IPS-NIHi7 (cell line): Measurements from ENCODE around the gene PTPRG.

ENCODE experiments used
- DNase-seq: peaks from one replicate; pipeline ENCODE4 v3.0.0; 2012; ENCODE audit warnings: mixed read lengths; ENCODE audit errors: extremely low spot score

PTPRG gene

GRCh38 chr3:61618231-61618630 is 56.9 kb downstream of the PTPRG start:
- no peak for DNase-seq

- DNase-seq: no peak
These were observed 57.5 kb downstream of the PTPRG start for GRCh38 chr3:61618871-61619270.

- DNase-seq: no peak
These were observed 58.7 kb downstream of the PTPRG start for GRCh38 chr3:61620073-61620472.

- DNase-seq: no peak
These were observed 62.9 kb downstream of the PTPRG start for GRCh38 chr3:61624300-61624699.

- DNase-seq: no peak
These were observed 64.1 kb downstream of the PTPRG start for GRCh38 chr3:61625429-61625828.

- DNase-seq: no peak
These were observed 65.1 kb downstream of the PTPRG start for GRCh38 chr3:61626484-61626883.

GRCh38 chr3:61627768-61628185 is 66.4 kb downstream of the PTPRG start:
- no peak for DNase-seq

- DNase-seq: no peak
These were observed 67.3 kb downstream of the PTPRG start for GRCh38 chr3:61628636-61629035.

- no peak for DNase-seq
These were observed 68.1 kb downstream of the PTPRG start for GRCh38 chr3:61629442-61629841.

- no peak for DNase-seq
These were observed 69.9 kb downstream of the PTPRG start for GRCh38 chr3:61631108-61631769.

- no peak for DNase-seq
These were observed 71.3 kb downstream of the PTPRG start for GRCh38 chr3:61632568-61633175.

- DNase-seq: no peak
These were observed 73.3 kb downstream of the PTPRG start for GRCh38 chr3:61634678-61635077.

- no peak for DNase-seq
These were observed 76.0 kb downstream of the PTPRG start for GRCh38 chr3:61637088-61638051.

- no peak for DNase-seq
These were observed 77.4 kb downstream of the PTPRG start for GRCh38 chr3:61638741-61639140.

GRCh38 chr3:61639991-61640390 is 78.6 kb downstream of the PTPRG start:
- no peak for DNase-seq

- no peak for DNase-seq
These were observed 83.8 kb downstream of the PTPRG start for GRCh38 chr3:61645148-61645547.

GRCh38 chr3:61646360-61646759 is 85.0 kb downstream of the PTPRG start:
- no peak for DNase-seq

GRCh38 chr3:61646851-61647525 is 85.6 kb downstream of the PTPRG start:
- DNase-seq: no peak

- no peak for DNase-seq
These were observed 87.1 kb downstream of the PTPRG start for GRCh38 chr3:61648481-61648880.

- no peak for DNase-seq
These were observed 88.2 kb downstream of the PTPRG start for GRCh38 chr3:61649381-61650170.

- no peak for DNase-seq
These were observed 88.9 kb downstream of the PTPRG start for GRCh38 chr3:61650276-61650675.
